Nephron (organoid): ENCODE measurements around the gene PARD3.

Source experiments
- H3K27ac Mint-ChIP-seq, 3 experiments: 2 replicates each; pipeline ENCODE4 v1.8.0; 2020; ENCODE audit warnings: mixed read lengths in 3 of 3, mild to moderate bottlenecking in 2 of 3, moderate library complexity in 1 of 3
- H3K27me3 Mint-ChIP-seq: 2 replicates; pipeline ENCODE4 v1.8.0; 2021; ENCODE audit warnings: low read depth, mild to moderate bottlenecking, moderate library complexity, mixed read lengths
- H3K36me3 Mint-ChIP-seq: 2 replicates; pipeline ENCODE4 v1.8.0; 2020; ENCODE audit warnings: low read depth, mixed read lengths
- H3K4me1 Mint-ChIP-seq: 2 replicates; pipeline ENCODE4 v1.8.0; 2020; ENCODE audit warnings: mixed read lengths
- H3K4me3 Mint-ChIP-seq, 3 experiments: 2 replicates each; pipeline ENCODE4 v1.8.0; 2020; ENCODE audit warnings: mild to moderate bottlenecking in 3 of 3, mixed read lengths in 3 of 3, moderate library complexity in 2 of 3
- H3K9me3 Mint-ChIP-seq: 2 replicates; pipeline ENCODE4 v1.8.0; 2020; ENCODE audit warnings: mixed read lengths
- CTCF ChIP-seq, 3 experiments: fragments of 200-600 bp; sonication (generic); IDR thresholded peaks; one replicate each; pipeline ENCODE4 v1.5.0; 2021; ENCODE audit warnings: antibody characterized with exemption in 3 of 3; ENCODE audit not compliant: unreplicated experiment in 3 of 3

The PARD3 gene

GRCh38 chr10:34184939-34185386, 630.1 kb downstream of the PARD3 start:
- H3K27me3 Mint-ChIP-seq = no peaks in the 10 kb centered on the region
- H3K4me3 Mint-ChIP-seq = peak overlapping the region in 1 of 3 experiments; percentile 23
- no peaks in the 10 kb centered on the region for H3K9me3 Mint-ChIP-seq
- H3K27ac Mint-ChIP-seq = peak overlapping the region; percentile 81 to 93 (median 92)
- TF ChIP-seq CTCF (IDR thresholded peaks at IDR 0.05; ENCODE audit: unreplicated experiment in 3 of 3) = no peak
- H3K36me3 Mint-ChIP-seq = no peaks in the 10 kb centered on the region
- H3K4me1 Mint-ChIP-seq = peaks cover 67% of the 10 kb centered on the region

- no peaks in the 10 kb centered on the region for H3K9me3 Mint-ChIP-seq
- H3K36me3 Mint-ChIP-seq = no peaks in the 10 kb centered on the region
- peak overlapping the region; percentile 81 to 93 (median 92) for H3K27ac Mint-ChIP-seq
- no peak for TF ChIP-seq CTCF (IDR thresholded peaks at IDR 0.05; ENCODE audit: unreplicated experiment in 3 of 3)
- peaks cover 66% of the 10 kb centered on the region for H3K4me1 Mint-ChIP-seq
- H3K27me3 Mint-ChIP-seq = no peaks in the 10 kb centered on the region
- peak overlapping the region in 1 of 3 experiments; percentile 8 for H3K4me3 Mint-ChIP-seq
Measured at GRCh38 chr10:34184397-34184796, 630.7 kb downstream of the PARD3 start.

- Mint-ChIP-seq H3K9me3 (no peaks in the 10 kb centered on the region), H3K36me3 (no peaks in the 10 kb centered on the region), H3K4me1 (peaks cover 78% of the 10 kb centered on the region), H3K27ac (peak overlapping the region; percentile 81 to 93 (median 92)), H3K4me3 (peak overlapping the region in 2 of 3 experiments; percentile 47 to 54), H3K27me3 (no peaks in the 10 kb centered on the region)
- no peak for TF ChIP-seq CTCF (IDR thresholded peaks at IDR 0.05; ENCODE audit: unreplicated experiment in 3 of 3)
Measured at GRCh38 chr10:34183016-34183796, 631.9 kb downstream of the PARD3 start.

- Mint-ChIP-seq H3K4me3 (peak overlapping the region; percentile 23 to 47 (median 38)), H3K4me1 (peaks cover 76% of the 10 kb centered on the region), H3K36me3 (no peaks in the 10 kb centered on the region), H3K9me3 (no peaks in the 10 kb centered on the region), H3K27ac (peak overlapping the region; percentile 81 to 92 (median 83)), H3K27me3 (peaks cover 4% of the 10 kb centered on the region)
- no peak for TF ChIP-seq CTCF (IDR thresholded peaks at IDR 0.05; ENCODE audit: unreplicated experiment in 3 of 3)
Measured at GRCh38 chr10:34181553-34182300, 633.4 kb downstream of the PARD3 start.

- H3K4me3 Mint-ChIP-seq = no peak overlapping the region
- H3K9me3 Mint-ChIP-seq = no peaks in the 10 kb centered on the region
- no peaks in the 10 kb centered on the region for H3K36me3 Mint-ChIP-seq
- peaks cover 4% of the 10 kb centered on the region for H3K27me3 Mint-ChIP-seq
- peak overlapping the region in 2 of 3 experiments; percentile 41 to 53 for H3K27ac Mint-ChIP-seq
- TF ChIP-seq CTCF (IDR thresholded peaks at IDR 0.05; ENCODE audit: unreplicated experiment in 3 of 3) = no peak
- peaks cover 68% of the 10 kb centered on the region for H3K4me1 Mint-ChIP-seq
Measured at GRCh38 chr10:34180749-34181148, 634.3 kb downstream of the PARD3 start.
